A673 (cell line): ENCODE results near the gene ADGRA1. TPM values are rescaled to one million over a fixed set of nuclear protein-coding genes. Genes with fewer than 3 reads are reported as not detected.

Source experiments
- BruUV-seq: library from RNA; stranded (reverse); fragments of 400-500 nt; replicated peaks from 2 replicates; lab custom pipeline; 2021; lab: Mats Ljungman, UMichigan
- CTCF ChIA-PET: fragments of 300-600 bp; sonication (Branson Sonifier 250); formaldehyde crosslinking; loops from one replicate; lab custom pipeline; 2022; ENCODE audit warnings: antibody characterized with exemption; lab: Charles Lee
- POLR2A ChIA-PET: fragments of 300-600 bp; sonication (Branson Sonifier 250); formaldehyde crosslinking; loops from one replicate; lab custom pipeline; 2022; ENCODE audit warnings: antibody characterized with exemption; ENCODE audit not compliant: low non-redundant PET; lab: Charles Lee
- DNase-seq: peaks from one replicate; pipeline ENCODE4 v3.0.0-alpha.2; 2015; ENCODE audit warnings: low spot score
- H3K27ac ChIP-seq: fragments of 200-600 bp; sonication (generic); 2 replicates; pipeline ENCODE4 v1.5.1; 2016; ENCODE audit warnings: mixed run types, low read depth, mild to moderate bottlenecking, mixed read lengths, antibody characterized with exemption, low read length; ENCODE audit not compliant: poor library complexity, severe bottlenecking
- H3K27me3 ChIP-seq: fragments of 200-600 bp; sonication (generic); replicated peaks from 2 replicates; pipeline ENCODE4 v1.6.1; 2017; ENCODE audit warnings: mixed run types, low read depth, mild to moderate bottlenecking, mixed read lengths, antibody characterized with exemption, low read length; ENCODE audit not compliant: insufficient read depth, poor library complexity
- H3K36me3 ChIP-seq: fragments of 200-600 bp; sonication (generic); 2 replicates; pipeline ENCODE4 v1.6.1; 2016; ENCODE audit warnings: mixed run types, mild to moderate bottlenecking, mixed read lengths, antibody characterized with exemption, low read length; ENCODE audit not compliant: insufficient read depth, poor library complexity, severe bottlenecking
- H3K4me1 ChIP-seq: fragments of 200-600 bp; sonication (generic); 2 replicates; pipeline ENCODE4 v1.6.1; 2017; ENCODE audit warnings: mixed run types, mild to moderate bottlenecking, mixed read lengths, antibody characterized with exemption, low read length; ENCODE audit not compliant: insufficient read depth, poor library complexity, severe bottlenecking
- H3K4me3 ChIP-seq: fragments of 200-600 bp; sonication (generic); 2 replicates; pipeline ENCODE4 v1.5.1; 2016; ENCODE audit warnings: low read depth, mixed run types, mild to moderate bottlenecking, mixed read lengths, low read length; ENCODE audit not compliant: poor library complexity, severe bottlenecking
- H3K9me3 ChIP-seq: fragments of 200-600 bp; sonication (generic); 2 replicates; pipeline ENCODE4 v1.6.1; 2016; ENCODE audit warnings: mixed run types, low read depth, mild to moderate bottlenecking, mixed read lengths, antibody characterized with exemption, low read length; ENCODE audit not compliant: poor library complexity, severe bottlenecking
- CTCF ChIP-seq: fragments of 300-800, 200-600 bp; sonication (generic); conservative IDR thresholded peaks from 2 replicates; pipeline ENCODE4 v1.5.1; 2017; ENCODE audit warnings: low read depth, mild to moderate bottlenecking, antibody characterized with exemption, low read length, moderate library complexity, mixed read lengths
- EZH2 ChIP-seq: fragments of 200-600 bp; sonication (generic); IDR thresholded peaks from 2 replicates; pipeline ENCODE4 v1.6.1; 2017; ENCODE audit warnings: borderline replicate concordance, low read depth, mild to moderate bottlenecking, mixed read lengths, antibody characterized with exemption, low read length; ENCODE audit not compliant: poor library complexity, severe bottlenecking
- intact Hi-C: fragments of 100-400 bp; cut with micrococcal nuclease; formaldehyde crosslinking; loops from one replicate; pipeline ENCODE4 v1.10.0; 2022; ENCODE audit not compliant: unreplicated experiment
- total RNA-seq: library from RNA; stranded (reverse); gene quantifications from 2 replicates; pipeline ENCODE4 v1.2.3, GENCODE V29; 2021

The ADGRA1 gene
- total RNA-seq, 1 experiment from 2014 or later, result 0.82 TPM

GRCh38 chr10:133101416-133101810 lies 13.7 kb downstream of the ADGRA1 start:
- BruUV-seq, result no TSS peak
- POLR2A ChIA-PET, result no interaction called here
- TF ChIP-seq EZH2 (no peak), CTCF (no peak)
- no peaks in the 10 kb centered on the region for H3K27me3 ChIP-seq
- H3K4me1 ChIP-seq, result no peaks in the 10 kb centered on the region
- H3K27ac ChIP-seq, result no peak overlapping the region
- CTCF ChIA-PET, result no interaction called here
- no peak for DNase-seq
- intact Hi-C loops, result no loop called here
- no peak overlapping the region for H3K4me3 ChIP-seq
- no peaks in the 10 kb centered on the region for H3K9me3 ChIP-seq
- H3K36me3 ChIP-seq, result no peaks in the 10 kb centered on the region

DNA sequence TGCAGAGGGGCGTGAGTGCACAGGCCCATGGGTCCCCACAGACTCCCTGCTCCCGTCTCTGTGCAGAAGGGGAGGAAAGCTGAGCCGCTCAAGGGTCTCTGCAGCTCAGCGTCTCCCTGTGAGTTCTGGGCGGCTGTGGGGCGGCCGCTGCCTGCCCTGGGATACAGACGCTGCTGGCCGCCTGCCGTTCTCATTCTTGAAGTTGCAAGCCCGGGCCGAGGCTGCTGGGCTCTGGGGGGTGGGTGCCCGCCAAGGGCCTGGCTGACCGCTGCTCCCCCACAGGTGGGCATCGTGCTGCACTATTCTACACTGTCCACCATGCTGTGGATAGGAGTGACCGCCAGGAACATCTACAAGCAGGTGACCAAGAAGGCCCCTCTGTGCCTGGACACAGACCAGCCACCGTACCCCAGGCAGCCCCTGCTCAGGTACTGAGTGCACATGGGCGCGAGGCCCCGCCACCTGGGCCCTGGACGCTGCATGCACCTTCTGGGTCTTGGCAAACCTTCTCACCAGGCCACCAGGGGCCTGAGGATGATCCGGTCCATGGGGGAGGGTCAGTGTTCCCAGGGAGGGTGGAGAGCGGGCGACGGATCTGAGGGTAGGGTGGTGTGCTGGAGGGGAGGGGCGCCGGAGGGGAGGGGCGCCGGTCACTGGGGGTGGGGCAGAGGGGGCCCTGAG lies 14.8 kb downstream of the ADGRA1 start:
- ChIA-PET CTCF (no interaction called here), POLR2A (no interaction called here)
- DNase-seq, result no peak
- intact Hi-C loops, result no loop called here
- no peak for TF ChIP-seq CTCF
- TF ChIP-seq EZH2, result no peak
- H3K27ac ChIP-seq, result no peak overlapping the region
- no TSS peak for BruUV-seq
- H3K4me3 ChIP-seq, result no peak overlapping the region
- H3K36me3 ChIP-seq, result no peaks in the 10 kb centered on the region
- no peaks in the 10 kb centered on the region for H3K9me3 ChIP-seq
- no peaks in the 10 kb centered on the region for H3K27me3 ChIP-seq
- no peaks in the 10 kb centered on the region for H3K4me1 ChIP-seq

- POLR2A ChIA-PET, result no interaction called here
- no peak for TF ChIP-seq EZH2
- TF ChIP-seq CTCF, result no peak
- H3K4me1 ChIP-seq, result no peaks in the 10 kb centered on the region
- CTCF ChIA-PET, result no interaction called here
- no TSS peak for BruUV-seq
- H3K9me3 ChIP-seq, result no peaks in the 10 kb centered on the region
- no peak for DNase-seq
- H3K27ac ChIP-seq, result no peak overlapping the region
- no peaks in the 10 kb centered on the region for H3K36me3 ChIP-seq
- no peak overlapping the region for H3K4me3 ChIP-seq
- no peaks in the 10 kb centered on the region for H3K27me3 ChIP-seq
- intact Hi-C loops, result no loop called here
Measured at GRCh38 chr10:133103311-133103910, 15.7 kb downstream of the ADGRA1 start.
